Right renal pelvis (tissue), 4 donors: ENCODE measurements around the gene ECEL1. TPM values are rescaled to one million over a fixed set of nuclear protein-coding genes. Genes with fewer than 3 reads are reported as not detected.
"Not testable (repeated sequence)": the region's sequence is repeated elsewhere in the genome, so short reads cannot be mapped to it uniquely, and the experiment has no call there.

ENCODE experiments used
- DNase-seq, 4 donors: peaks; one replicate each; pipeline ENCODE4 v3.0.0-alpha.2; 2013; ENCODE audit warnings: low read depth in 4 of 4, low spot score in 3 of 4, missing footprints in 1 of 4
- polyA plus RNA-seq, 4 donors: library from polyadenylated mRNA; unstranded; fragments of 120-200 nt; gene quantifications; one replicate each; pipeline ENCODE4 v1.2.1, GENCODE V29; 2013; ENCODE audit not compliant: insufficient read length in 4 of 4

The ECEL1 gene
- polyA plus RNA-seq, 4 donors, result 4.7 to 19.4 (median 12.5) TPM

- no peak for DNase-seq
These were observed 23.7 kb downstream of the ECEL1 start for GRCh38 chr2:232463701-232464543.

- DNase-seq, result no peak
These were observed 27.5 kb downstream of the ECEL1 start for GRCh38 chr2:232460171-232460570.

GRCh38 chr2:232459419-232460035 lies 28.1 kb downstream of the ECEL1 start:
- DNase-seq, result no peak

- DNase-seq, result no peak
These were observed 28.8 kb downstream of the ECEL1 start for GRCh38 chr2:232458661-232459418.

- no peak for DNase-seq
These were observed 29.5 kb downstream of the ECEL1 start for GRCh38 chr2:232458051-232458660.

- DNase-seq, result no peak
These were observed 30.3 kb downstream of the ECEL1 start for GRCh38 chr2:232457121-232458011.

GRCh38 chr2:232456296-232457120 lies 31.1 kb downstream of the ECEL1 start:
- no peak for DNase-seq

- DNase-seq, result no peak
These were observed 32.0 kb downstream of the ECEL1 start, which contains the start of gene ALPI for GRCh38 chr2:232455426-232456255. ALPI (plus strand) TSS chr2:232456153; CDS start chr2:232456200, 47 bp downstream.

GRCh38 chr2:232454630-232455029 lies 33.0 kb downstream of the ECEL1 start:
- DNase-seq, result no peak

- not testable (repeated sequence) for DNase-seq
These were observed 36.0 kb downstream of the ECEL1 start for GRCh38 chr2:232451645-232452044.

- no peak for DNase-seq
These were observed 37.7 kb downstream of the ECEL1 start for GRCh38 chr2:232449964-232450363.

- no peak for DNase-seq
These were observed 39.3 kb downstream of the ECEL1 start for GRCh38 chr2:232448304-232448690.

GRCh38 chr2:232447638-232448303 lies 39.9 kb downstream of the ECEL1 start:
- DNase-seq, result no peak

GRCh38 chr2:232447091-232447620 lies 40.5 kb downstream of the ECEL1 start:
- DNase-seq, result no peak

- not testable (repeated sequence) for DNase-seq
These were observed 41.3 kb downstream of the ECEL1 start for GRCh38 chr2:232446266-232446777.

GRCh38 chr2:232445149-232445885 lies 42.3 kb downstream of the ECEL1 start:
- DNase-seq, result not testable (repeated sequence)
